Activated CD8-positive, alpha-beta T cell treated with anti-CD3 and anti-CD28 coated beads, Interleukin-2, amount 10 ng/mL, durations not matched to agents 7 days and 5 days (primary cell): ENCODE results near the gene COL16A1. TPM values are rescaled to one million over a fixed set of nuclear protein-coding genes. Genes with fewer than 3 reads are reported as not detected.

ENCODE experiments used
- ATAC-seq: fragments of 150-1000 bp; cut with Tn5 transposase; one replicate; pipeline ENCODE4 v1.10.0; 2021; ENCODE audit warnings: moderate library complexity
- CTCF ChIA-PET: fragments of 350-600 bp; sonication (Branson Sonifier 250); formaldehyde crosslinking; loops from one replicate; lab custom pipeline; 2021; ENCODE audit warnings: antibody characterized with exemption; lab: Charles Lee
- POLR2A ChIA-PET: fragments of 350-600 bp; sonication (Branson Sonifier 250); formaldehyde crosslinking; loops from one replicate; lab custom pipeline; 2021; ENCODE audit warnings: antibody characterized with exemption; lab: Charles Lee
- DNase-seq: peaks from one replicate; pipeline ENCODE4 v3.0.0-alpha.2; 2020
- H3K27ac Mint-ChIP-seq: one replicate; pipeline ENCODE4 v1.8.0; 2021; ENCODE audit warnings: mild to moderate bottlenecking, mixed read lengths
- H3K27me3 Mint-ChIP-seq: one replicate; pipeline ENCODE4 v1.8.0; 2021; ENCODE audit warnings: low read depth, mixed read lengths
- H3K36me3 Mint-ChIP-seq: one replicate; pipeline ENCODE4 v1.8.0; 2021; ENCODE audit warnings: low read depth, mixed read lengths
- H3K4me1 Mint-ChIP-seq: one replicate; pipeline ENCODE4 v1.8.0; 2021; ENCODE audit warnings: low read depth, mixed read lengths
- H3K4me3 Mint-ChIP-seq: one replicate; pipeline ENCODE4 v1.8.0; 2021; ENCODE audit warnings: mild to moderate bottlenecking, mixed read lengths
- H3K9me3 Mint-ChIP-seq: one replicate; pipeline ENCODE4 v1.8.0; 2022; ENCODE audit warnings: mixed read lengths; ENCODE audit not compliant: insufficient read depth
- total RNA-seq, 2 experiments: library from RNA; stranded (reverse); gene quantifications; one replicate each; pipeline ENCODE4 v1.2.3, GENCODE V29; 2021

COL16A1 gene
- total RNA-seq, 2 experiments from 2014 or later = not detected

DNA sequence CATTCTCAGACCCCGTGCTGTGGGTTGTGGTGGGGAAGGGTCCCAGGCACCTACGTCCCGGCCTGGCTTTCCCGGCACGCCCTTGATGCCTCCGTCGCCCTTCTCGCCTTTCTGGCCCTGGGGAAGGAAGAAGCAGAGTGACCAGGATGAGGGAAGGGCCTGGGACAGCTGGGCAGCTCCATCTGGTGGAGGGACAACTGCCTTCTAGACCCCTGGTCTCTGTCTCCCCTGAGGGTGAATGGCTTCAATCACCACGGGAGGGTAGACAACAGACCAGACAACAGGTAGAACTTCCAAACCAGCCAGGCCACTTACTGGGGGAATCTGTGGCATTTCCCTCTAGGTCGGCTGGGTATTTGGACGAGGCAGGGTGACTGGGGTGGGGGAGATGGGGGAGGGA is 11.9 kb downstream of the COL16A1 start:
- ATAC-seq (no peak), DNase-seq (no peak)
- Mint-ChIP-seq H3K27me3 (peaks cover 6% of the 10 kb centered on the region), H3K4me1 (no peaks in the 10 kb centered on the region), H3K27ac (no peak overlapping the region), H3K9me3 (no peaks in the 10 kb centered on the region), H3K4me3 (no peak overlapping the region), H3K36me3 (no peaks in the 10 kb centered on the region)
- POLR2A ChIA-PET = no interaction called here
- CTCF ChIA-PET = no interaction called here

- ATAC-seq (no peak), DNase-seq (no peak)
- no peaks in the 10 kb centered on the region for H3K36me3 Mint-ChIP-seq
- no peak overlapping the region for H3K4me3 Mint-ChIP-seq
- CTCF ChIA-PET = no interaction called here
- H3K4me1 Mint-ChIP-seq = no peaks in the 10 kb centered on the region
- H3K9me3 Mint-ChIP-seq = no peaks in the 10 kb centered on the region
- H3K27ac Mint-ChIP-seq = no peak overlapping the region
- POLR2A ChIA-PET = no interaction called here
- H3K27me3 Mint-ChIP-seq = peaks cover 9% of the 10 kb centered on the region
These were observed 12.4 kb downstream of the COL16A1 start for GRCh38 chr1:31691446-31691845.

DNA sequence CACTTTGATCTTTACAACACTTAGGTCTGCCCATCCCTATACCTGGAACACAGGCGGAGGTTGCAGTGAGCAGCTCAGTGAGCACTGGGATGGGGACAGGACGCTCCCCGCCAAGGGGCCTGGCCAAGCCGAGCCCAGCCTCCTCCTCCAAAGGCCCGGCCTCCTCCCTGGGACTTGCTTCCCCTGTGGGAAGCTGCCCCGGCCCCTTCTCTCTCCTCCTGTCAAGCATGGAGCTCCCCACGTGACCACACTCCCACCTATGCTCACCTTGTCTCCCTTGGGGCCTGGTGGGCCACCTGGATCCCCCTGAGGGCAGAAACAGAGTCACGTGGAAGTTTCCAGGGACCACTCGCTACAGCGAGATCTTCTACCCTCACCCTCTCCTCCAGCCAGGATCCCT is 12.9 kb downstream of the COL16A1 start:
- Mint-ChIP-seq H3K27me3 (peaks cover 10% of the 10 kb centered on the region), H3K4me1 (no peaks in the 10 kb centered on the region), H3K27ac (no peak overlapping the region), H3K9me3 (no peaks in the 10 kb centered on the region), H3K36me3 (no peaks in the 10 kb centered on the region), H3K4me3 (no peak overlapping the region)
- POLR2A ChIA-PET = no interaction called here
- ATAC-seq = no peak
- no peak for DNase-seq
- CTCF ChIA-PET = no interaction called here

- DNase-seq = no peak
- H3K4me3 Mint-ChIP-seq = no peak overlapping the region
- no peaks in the 10 kb centered on the region for H3K4me1 Mint-ChIP-seq
- ChIA-PET CTCF (no interaction called here), POLR2A (no interaction called here)
- H3K9me3 Mint-ChIP-seq = no peaks in the 10 kb centered on the region
- peaks cover 10% of the 10 kb centered on the region for H3K27me3 Mint-ChIP-seq
- no peaks in the 10 kb centered on the region for H3K36me3 Mint-ChIP-seq
- no peak overlapping the region for H3K27ac Mint-ChIP-seq
- ATAC-seq = no peak
These were observed 14.0 kb downstream of the COL16A1 start for GRCh38 chr1:31689854-31690253.

GRCh38 chr1:31689379-31689778 is 14.4 kb downstream of the COL16A1 start:
- ATAC-seq = no peak
- peaks cover 10% of the 10 kb centered on the region for H3K27me3 Mint-ChIP-seq
- no peak overlapping the region for H3K27ac Mint-ChIP-seq
- H3K4me3 Mint-ChIP-seq = no peak overlapping the region
- POLR2A ChIA-PET = no interaction called here
- no peaks in the 10 kb centered on the region for H3K36me3 Mint-ChIP-seq
- no peak for DNase-seq
- H3K4me1 Mint-ChIP-seq = no peaks in the 10 kb centered on the region
- no peaks in the 10 kb centered on the region for H3K9me3 Mint-ChIP-seq
- CTCF ChIA-PET = no interaction called here

DNA sequence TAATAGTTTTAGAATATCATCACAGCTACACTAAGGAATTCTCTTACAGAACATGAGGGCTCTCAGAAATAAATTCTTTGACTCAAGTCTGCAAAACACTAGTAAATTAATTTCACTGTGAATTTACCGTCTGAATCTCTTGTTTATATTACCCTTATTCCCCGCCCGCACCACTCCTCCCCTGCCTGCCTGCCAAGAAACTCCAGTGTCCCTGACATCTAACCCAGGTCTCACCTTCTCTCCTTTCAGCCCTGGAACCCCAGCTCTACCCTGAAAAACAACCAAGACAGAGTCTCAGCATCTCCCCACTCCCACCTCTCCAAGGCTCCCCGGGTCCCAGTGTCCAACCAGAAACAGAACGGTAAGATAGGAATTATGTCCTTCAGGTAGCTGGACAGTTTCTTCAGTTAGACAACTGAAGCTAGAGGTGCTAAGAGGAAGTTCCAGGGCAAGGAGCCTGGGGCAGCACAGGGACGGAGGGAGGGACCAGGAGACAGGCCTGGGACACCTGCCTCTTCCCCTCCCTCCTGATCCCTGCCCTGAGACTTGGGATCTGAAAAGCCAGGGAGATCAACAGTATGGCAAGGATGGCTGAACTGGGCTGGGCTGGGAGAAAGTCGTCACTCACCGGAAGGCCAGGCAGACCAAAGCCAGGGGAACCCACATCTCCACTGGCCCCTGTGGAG is 15.4 kb downstream of the COL16A1 start:
- H3K4me1 Mint-ChIP-seq = no peaks in the 10 kb centered on the region
- H3K36me3 Mint-ChIP-seq = no peaks in the 10 kb centered on the region
- ATAC-seq (no peak), DNase-seq (no peak)
- H3K27ac Mint-ChIP-seq = no peak overlapping the region
- H3K27me3 Mint-ChIP-seq = peaks cover 10% of the 10 kb centered on the region
- CTCF ChIA-PET = no interaction called here
- POLR2A ChIA-PET = no interaction called here
- H3K4me3 Mint-ChIP-seq = no peak overlapping the region
- H3K9me3 Mint-ChIP-seq = no peaks in the 10 kb centered on the region

DNA sequence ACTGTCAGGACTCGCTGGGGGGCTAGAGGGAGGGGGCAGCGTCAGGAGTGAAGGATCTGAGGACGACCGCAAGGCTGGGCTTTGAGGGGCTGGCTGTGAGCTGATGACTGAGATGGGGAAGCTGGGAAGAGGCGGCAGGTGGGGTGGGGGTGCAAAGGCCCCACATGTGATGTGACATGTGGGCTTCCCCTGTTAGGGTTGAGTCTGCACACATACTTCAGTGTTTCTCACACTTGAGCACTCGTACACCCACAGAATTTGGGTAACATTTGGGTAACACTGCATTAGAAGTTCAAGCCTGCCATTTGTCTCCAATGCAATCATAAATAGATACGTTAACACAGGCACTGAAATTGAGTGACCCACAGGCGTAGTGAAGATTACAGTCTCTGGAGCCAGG is 16.2 kb downstream of the COL16A1 start:
- H3K27ac Mint-ChIP-seq = no peak overlapping the region
- H3K9me3 Mint-ChIP-seq = no peaks in the 10 kb centered on the region
- POLR2A ChIA-PET = no interaction called here
- H3K27me3 Mint-ChIP-seq = peaks cover 10% of the 10 kb centered on the region
- no peak overlapping the region for H3K4me3 Mint-ChIP-seq
- no peak for ATAC-seq
- H3K36me3 Mint-ChIP-seq = no peaks in the 10 kb centered on the region
- CTCF ChIA-PET = no interaction called here
- no peaks in the 10 kb centered on the region for H3K4me1 Mint-ChIP-seq
- no peak for DNase-seq

DNA sequence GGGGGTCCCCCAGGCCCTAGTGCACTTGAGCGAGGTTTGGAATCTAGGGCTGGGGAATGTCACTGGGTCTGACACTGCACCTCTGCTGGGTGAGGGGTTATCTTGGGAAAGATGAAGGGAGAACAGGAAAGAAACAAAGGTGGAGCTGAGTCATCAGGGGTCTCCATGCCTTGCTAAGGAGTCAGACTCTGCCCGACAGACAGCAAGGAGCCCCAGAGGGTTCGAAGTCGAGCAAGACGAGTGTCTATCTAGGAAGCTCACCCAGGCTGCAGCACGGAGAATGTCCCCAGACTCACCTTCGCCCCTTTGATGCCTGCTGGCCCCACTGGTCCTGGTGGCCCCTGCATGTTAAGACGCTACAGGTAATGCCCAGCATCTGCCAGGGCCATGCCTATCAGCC is 18.0 kb downstream of the COL16A1 start:
- no peaks in the 10 kb centered on the region for H3K36me3 Mint-ChIP-seq
- DNase-seq = no peak
- CTCF ChIA-PET = no interaction called here
- peaks cover 13% of the 10 kb centered on the region for H3K27me3 Mint-ChIP-seq
- no peaks in the 10 kb centered on the region for H3K4me1 Mint-ChIP-seq
- H3K9me3 Mint-ChIP-seq = no peaks in the 10 kb centered on the region
- no peak overlapping the region for H3K4me3 Mint-ChIP-seq
- no peak overlapping the region for H3K27ac Mint-ChIP-seq
- POLR2A ChIA-PET = no interaction called here
- no peak for ATAC-seq

DNA sequence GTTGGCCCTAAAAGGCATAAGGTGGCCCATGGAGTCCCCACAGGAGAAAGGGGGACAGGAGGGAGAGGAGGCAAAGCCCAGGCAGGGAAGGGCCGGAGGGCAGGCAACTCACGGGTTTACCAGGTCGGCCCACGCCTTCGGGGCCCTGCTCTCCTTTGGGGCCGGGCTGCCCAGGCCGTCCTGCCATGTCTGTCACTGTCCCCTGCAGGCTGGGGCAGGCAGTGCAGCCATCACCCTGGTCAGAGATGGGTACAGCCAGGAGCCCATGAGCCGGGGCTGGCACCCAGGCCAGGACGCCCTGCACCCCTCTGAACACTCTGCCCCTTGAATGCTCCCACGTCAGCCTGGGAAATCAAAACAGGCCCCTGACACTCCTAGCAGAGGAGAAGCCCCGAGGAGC is 19.8 kb downstream of the COL16A1 start:
- ChIA-PET POLR2A (no interaction called here), CTCF (interaction anchor here (0.6 to 1.5 kb wide), 3 partner anchors 93 to 676 kb away, joined by 3 to 4 read pairs (median 3); no protein-coding TSS in a partner anchor)
- Mint-ChIP-seq H3K36me3 (no peaks in the 10 kb centered on the region), H3K27ac (no peak overlapping the region), H3K4me3 (no peak overlapping the region), H3K9me3 (no peaks in the 10 kb centered on the region), H3K27me3 (peaks cover 14% of the 10 kb centered on the region), H3K4me1 (no peaks in the 10 kb centered on the region)
- DNase-seq (no peak), ATAC-seq (no peak)

- POLR2A ChIA-PET = no interaction called here
- ATAC-seq = no peak
- DNase-seq = no peak
- Mint-ChIP-seq H3K27me3 (peaks cover 11% of the 10 kb centered on the region), H3K36me3 (no peaks in the 10 kb centered on the region), H3K4me1 (no peaks in the 10 kb centered on the region), H3K27ac (no peak overlapping the region), H3K9me3 (no peaks in the 10 kb centered on the region), H3K4me3 (no peak overlapping the region)
- CTCF ChIA-PET = interaction anchor here (1.2 kb wide), 1 partner anchor 26 kb away, joined by 3 read pairs; no protein-coding TSS in a partner anchor
These were observed 22.4 kb downstream of the COL16A1 start for GRCh38 chr1:31681415-31681814.

GRCh38 chr1:31679676-31680230 is 24.1 kb downstream of the COL16A1 start:
- ATAC-seq (no peak), DNase-seq (no peak)
- Mint-ChIP-seq H3K9me3 (no peaks in the 10 kb centered on the region), H3K36me3 (no peaks in the 10 kb centered on the region), H3K27me3 (peaks cover 10% of the 10 kb centered on the region), H3K4me3 (no peak overlapping the region), H3K4me1 (no peaks in the 10 kb centered on the region), H3K27ac (no peak overlapping the region)
- CTCF ChIA-PET = no interaction called here
- POLR2A ChIA-PET = no interaction called here

GRCh38 chr1:31679091-31679490 is 24.7 kb downstream of the COL16A1 start:
- no peaks in the 10 kb centered on the region for H3K9me3 Mint-ChIP-seq
- ChIA-PET CTCF (no interaction called here), POLR2A (no interaction called here)
- no peaks in the 10 kb centered on the region for H3K4me1 Mint-ChIP-seq
- DNase-seq (no peak), ATAC-seq (no peak)
- peaks cover 10% of the 10 kb centered on the region for H3K27me3 Mint-ChIP-seq
- H3K27ac Mint-ChIP-seq = no peak overlapping the region
- no peaks in the 10 kb centered on the region for H3K36me3 Mint-ChIP-seq
- no peak overlapping the region for H3K4me3 Mint-ChIP-seq
